HepG2 (cell line): ENCODE measurements around the gene RBM3. TPM values are rescaled to one million over a fixed set of nuclear protein-coding genes. Genes with fewer than 3 reads are reported as not detected.

Experiments
- ATAC-seq: fragments of 200-7000 bp; cut with Tn5 transposase; 3 replicates; pipeline ENCODE4 v1.9.1; 2020; ENCODE audit warnings: mild to moderate bottlenecking, moderate library complexity
- BruUV-seq: library from RNA; stranded (reverse); fragments of 400-500 nt; replicated peaks from 2 replicates; lab custom pipeline; 2021; lab: Mats Ljungman, UMichigan
- CTCF ChIA-PET: fragments of 300-600 bp; formaldehyde crosslinking; extraction: SDS; loops from one replicate; lab custom pipeline; 2021; ENCODE audit warnings: low total read pairs, inconsistent platforms, low intra/inter-chr PET ratio; lab: Yijun Ruan, JAX
- POLR2A ChIA-PET: fragments of 350-600 bp; sonication (Branson Sonifier 250); formaldehyde crosslinking; loops from one replicate; lab custom pipeline; 2020; ENCODE audit warnings: antibody characterized with exemption, inconsistent platforms; lab: Yijun Ruan, JAX
- DNase-seq: peaks from one replicate; pipeline ENCODE4 v3.0.0-alpha.2; 2015; ENCODE audit warnings: low spot score
- FAIRE-seq: peaks from 3 replicates; lab custom pipeline; 2011; peaks lifted over from hg19 to GRCh38; lab: Jason Lieb, UNC
- H2AFZ ChIP-seq: one replicate; pipeline ENCODE4 v1.6.1; 2011; ENCODE audit warnings: low read length, inconsistent platforms
- H3K27ac ChIP-seq: fragments of 300-600 bp; 3 replicates; pipeline ENCODE4 v1.8.0; 2011; ENCODE audit warnings: mixed run types, mild to moderate bottlenecking, mixed read lengths, low read length, inconsistent platforms; ENCODE audit not compliant: insufficient read depth; ENCODE audit errors: extremely low read length
- H3K27me3 ChIP-seq, 2 experiments: fragments of 200-600 bp in 1 of 2; 2 replicates in 1 of 2; 3 replicates in 1 of 2; pipeline versions ENCODE4 v1.6.0 to v1.8.0; 2011; ENCODE audit warnings: low read length in 2 of 2, mild to moderate bottlenecking in 2 of 2, moderate library complexity in 2 of 2, inconsistent platforms in 1 of 2; ENCODE audit not compliant: insufficient read depth in 2 of 2, control insufficient read depth in 1 of 2
- H3K36me3 ChIP-seq, 2 experiments: fragments of 200-600 bp in 1 of 2; replicated peaks in 1 of 2; 2 replicates in 1 of 2; 3 replicates in 1 of 2; pipeline versions ENCODE4 v1.5.1 to v1.8.0; 2011; ENCODE audit warnings: low read length in 2 of 2, inconsistent platforms in 1 of 2; ENCODE audit not compliant: insufficient read depth in 2 of 2, control insufficient read depth in 1 of 2
- H3K4me1 ChIP-seq: 2 replicates; pipeline ENCODE4 v1.5.1; 2012; ENCODE audit warnings: low read length, inconsistent platforms; ENCODE audit not compliant: insufficient read depth
- H3K4me2 ChIP-seq: 2 replicates; pipeline ENCODE4 v1.6.0; 2011; ENCODE audit warnings: low read depth, low read length, inconsistent platforms
- H3K4me3 ChIP-seq, 3 experiments: fragments of 200-600 bp in 1 of 3; sonication (generic), shearing (Covaris generic) in 1 of 3; replicated peaks in 1 of 3; 2 replicates each; pipeline ENCODE4 v1.5.1; 2011 to 2016; ENCODE audit warnings: low read length in 3 of 3, inconsistent platforms in 2 of 3, low read depth in 2 of 3, mild to moderate bottlenecking in 2 of 3, control low read depth in 1 of 3, mixed read lengths in 1 of 3; ENCODE audit not compliant: insufficient read depth in 1 of 3
- H3K79me2 ChIP-seq: one replicate; pipeline ENCODE4 v1.6.1; 2011; ENCODE audit warnings: low read length, inconsistent platforms; ENCODE audit not compliant: insufficient read depth
- H3K9ac ChIP-seq: 2 replicates; pipeline ENCODE4 v1.6.0; 2011; ENCODE audit warnings: mild to moderate bottlenecking, low read depth, low read length, inconsistent platforms; ENCODE audit not compliant: insufficient read depth
- H3K9me3 ChIP-seq: 2 replicates; pipeline ENCODE4 v1.5.1; 2012; ENCODE audit warnings: mild to moderate bottlenecking, low read length
- H4K20me1 ChIP-seq: 2 replicates; pipeline ENCODE4 v1.6.0; 2011; ENCODE audit warnings: inconsistent platforms, mild to moderate bottlenecking, low read length, moderate library complexity; ENCODE audit not compliant: insufficient read depth
- MAFF ChIP-seq: IDR thresholded peaks from 2 replicates; pipeline ENCODE4 v1.6.1; 2011; ENCODE audit warnings: low read depth, low read length, improper control_type of control experiment
- MAFK ChIP-seq, 2 experiments: IDR thresholded peaks in 1 of 2; conservative IDR thresholded peaks in 1 of 2; 2 replicates each; pipeline ENCODE4 v1.6.1; 2011; ENCODE audit warnings: improper control_type of control experiment in 2 of 2, low read length in 2 of 2
- WGBS: methylation state at CpG from one replicate; pipeline ENCODE4 v1.1.6; 2017; ENCODE audit warnings: low lambda C conversion rate; 5-methylcytosine and 5-hydroxymethylcytosine counted together
- in situ Hi-C: cut with HindIII; loops from 2 replicates; pipeline ENCODE4 v1.10.0; 2017; ENCODE audit warnings: low pct_unique_long_range_greater_than_20kb; ENCODE audit not compliant: extremely low pct_ligation_motif_present
- intact Hi-C: fragments of 100-400 bp; cut with micrococcal nuclease; formaldehyde crosslinking; loops from one replicate; pipeline ENCODE4 v1.10.0; 2022; ENCODE audit not compliant: unreplicated experiment
- polyA plus RNA-seq, 8 experiments: library from polyadenylated mRNA; depleted of rRNA in 3 of 8; stranded (reverse) in 7 of 8; unstranded in 1 of 8; fragments of >200 nt; fragmentation: Illumina TruSeq in 4 of 8; extraction: Trizol in 4 of 8; gene quantifications; 2 replicates each; pipeline versions ENCODE4 v1.2.1 to v1.2.3, GENCODE V29; 2011 to 2016; ENCODE audit warnings: low read depth in 4 of 8, missing spikeins in 1 of 8, mixed read lengths in 1 of 8; ENCODE audit not compliant: insufficient read depth in 1 of 8
- total RNA-seq, 5 experiments: library from RNA; depleted of rRNA; stranded (reverse); fragments of >200 nt; fragmentation: Illumina TruSeq; extraction: Trizol; gene quantifications; 2 replicates each; pipeline ENCODE4 v1.2.3, GENCODE V29; 2016; ENCODE audit warnings: low read depth in 1 of 5
- TF ChIP-seq, protein P1 (sequence below), 2 experiments: fragments of 450-650 bp in 1 of 2; sonication (generic) in 1 of 2; formaldehyde crosslinking in 1 of 2; IDR thresholded peaks; 2 replicates each; pipeline versions ENCODE4 v1.6.1 to v1.8.0; 2016 to 2022; ENCODE audit warnings: antibody characterized with exemption in 1 of 2, mild to moderate bottlenecking in 1 of 2, missing genetic modification reagents in 1 of 2

The RBM3 gene
- total and polyA plus RNA-seq, 2 of the 13 experiments (the other 11 are each of a cell fraction or from before 2014, with no cell fraction given): 123 to 182 TPM

DNA sequence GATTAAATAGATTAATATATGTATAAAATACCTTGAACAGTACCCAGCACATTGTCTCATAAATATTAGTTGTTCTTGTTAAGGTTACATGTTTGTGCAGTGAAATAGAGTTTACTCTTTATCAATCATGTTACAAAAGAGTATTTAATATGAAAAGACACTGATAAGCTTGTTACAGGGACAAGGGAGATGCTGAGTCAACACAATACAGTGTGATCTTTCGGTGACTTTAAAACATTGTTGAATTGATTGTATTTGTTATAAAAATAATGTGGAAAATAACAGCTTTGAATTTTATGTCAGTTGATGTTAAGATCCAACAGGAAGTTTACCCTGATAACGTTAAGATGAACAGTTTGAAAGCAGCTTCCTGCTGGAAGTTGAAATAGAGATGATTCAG lies 21.6 kb downstream of the RBM3 start:
- no peak for FAIRE-seq
- H3K4me1 ChIP-seq: peaks cover 32% of the 10 kb centered on the region
- H4K20me1 ChIP-seq: no peaks in the 10 kb centered on the region
- CTCF ChIA-PET: no interaction called here
- BruUV-seq: no TSS peak
- no peak overlapping the region for H3K4me3 ChIP-seq
- H3K4me2 ChIP-seq: no peak overlapping the region
- H3K79me2 ChIP-seq: no peaks in the 10 kb centered on the region
- no peak overlapping the region for H2AFZ ChIP-seq
- no peak overlapping the region for H3K27ac ChIP-seq
- peaks cover 2 to 5% of the 10 kb centered on the region in 2 experiments; a peak in 3 of 5 replicates for H3K36me3 ChIP-seq
- H3K9ac ChIP-seq: no peak overlapping the region
- in situ Hi-C loops: no loop called here
- no peaks in the 10 kb centered on the region for H3K27me3 ChIP-seq
- DNase-seq: no peak
- TF ChIP-seq MAFF (peak; percentile 47; the same call in 1 of the 2 replicates), MAFK (conservative IDR thresholded peaks at IDR 0.05 in 1 of 2, IDR thresholded peaks at IDR 0.05 in 1 of 2; ENCODE audit: low read length in 2 of 2) (peak; percentile 44 to 62; a peak in 3 of 4 replicates)
- TF ChIP-seq, protein P1, sequence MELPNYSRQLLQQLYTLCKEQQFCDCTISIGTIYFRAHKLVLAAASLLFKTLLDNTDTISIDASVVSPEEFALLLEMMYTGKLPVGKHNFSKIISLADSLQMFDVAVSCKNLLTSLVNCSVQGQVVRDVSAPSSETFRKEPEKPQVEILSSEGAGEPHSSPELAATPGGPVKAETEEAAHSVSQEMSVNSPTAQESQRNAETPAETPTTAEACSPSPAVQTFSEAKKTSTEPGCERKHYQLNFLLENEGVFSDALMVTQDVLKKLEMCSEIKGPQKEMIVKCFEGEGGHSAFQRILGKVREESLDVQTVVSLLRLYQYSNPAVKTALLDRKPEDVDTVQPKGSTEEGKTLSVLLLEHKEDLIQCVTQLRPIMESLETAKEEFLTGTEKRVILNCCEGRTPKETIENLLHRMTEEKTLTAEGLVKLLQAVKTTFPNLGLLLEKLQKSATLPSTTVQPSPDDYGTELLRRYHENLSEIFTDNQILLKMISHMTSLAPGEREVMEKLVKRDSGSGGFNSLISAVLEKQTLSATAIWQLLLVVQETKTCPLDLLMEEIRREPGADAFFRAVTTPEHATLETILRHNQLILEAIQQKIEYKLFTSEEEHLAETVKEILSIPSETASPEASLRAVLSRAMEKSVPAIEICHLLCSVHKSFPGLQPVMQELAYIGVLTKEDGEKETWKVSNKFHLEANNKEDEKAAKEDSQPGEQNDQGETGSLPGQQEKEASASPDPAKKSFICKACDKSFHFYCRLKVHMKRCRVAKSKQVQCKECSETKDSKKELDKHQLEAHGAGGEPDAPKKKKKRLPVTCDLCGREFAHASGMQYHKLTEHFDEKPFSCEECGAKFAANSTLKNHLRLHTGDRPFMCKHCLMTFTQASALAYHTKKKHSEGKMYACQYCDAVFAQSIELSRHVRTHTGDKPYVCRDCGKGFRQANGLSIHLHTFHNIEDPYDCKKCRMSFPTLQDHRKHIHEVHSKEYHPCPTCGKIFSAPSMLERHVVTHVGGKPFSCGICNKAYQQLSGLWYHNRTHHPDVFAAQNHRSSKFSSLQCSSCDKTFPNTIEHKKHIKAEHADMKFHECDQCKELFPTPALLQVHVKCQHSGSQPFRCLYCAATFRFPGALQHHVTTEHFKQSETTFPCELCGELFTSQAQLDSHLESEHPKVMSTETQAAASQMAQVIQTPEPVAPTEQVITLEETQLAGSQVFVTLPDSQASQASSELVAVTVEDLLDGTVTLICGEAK (IDR thresholded peaks at IDR 0.05): no peak
- TF ChIP-seq, protein P1 (CRISPR knock-in tag; IDR thresholded peaks at IDR 0.05): no peak
- no peak for ATAC-seq
- WGBS: 61% methylated on average over 2 of the region's 2 CpGs
- no peaks in the 10 kb centered on the region for H3K9me3 ChIP-seq
- intact Hi-C loops: no loop called here
- POLR2A ChIA-PET: interaction anchor here (1.3 kb wide), 1 partner anchor 22 kb away, joined by 7 read pairs; the partner anchor contains the start of gene RBM3
